Measurements from ENCODE around the gene CCDC92.

CCDC92 gene

DNA sequence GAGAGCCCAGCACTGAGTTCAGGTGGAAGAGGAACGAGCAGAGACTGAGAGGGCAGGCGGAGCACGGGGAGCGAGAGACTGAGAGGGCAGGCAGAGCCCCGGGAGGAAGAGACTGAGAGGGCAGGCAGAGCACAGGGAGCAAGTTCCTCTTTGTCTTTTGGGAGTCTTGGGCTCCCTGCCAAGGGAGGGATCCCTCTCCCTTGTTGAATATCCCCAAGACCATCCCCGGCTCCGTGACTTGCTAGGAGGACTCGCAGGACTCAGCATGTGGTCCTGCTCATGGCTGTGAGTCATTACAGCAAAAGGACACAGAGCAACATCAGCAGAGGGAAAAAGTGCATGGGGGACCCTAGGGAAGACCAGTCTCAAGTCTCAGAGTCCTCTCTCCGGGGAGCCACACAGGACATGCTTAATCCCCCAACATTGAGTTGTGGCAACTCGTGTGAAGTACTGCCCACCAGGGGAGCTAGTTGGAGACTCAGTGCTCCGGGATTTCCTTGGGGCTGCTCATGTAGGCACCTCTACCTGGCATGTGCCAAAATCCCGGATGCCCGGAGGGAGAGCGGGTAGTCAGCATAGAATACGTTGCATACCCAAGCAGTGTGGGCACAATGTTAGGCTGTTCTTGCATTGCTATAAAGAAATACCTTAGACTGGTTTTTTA, 81.0 kb downstream of the CCDC92 start:
- DNase-seq (ENCODE audit: low read depth in 2 of 3, low spot score in 1 of 3) = no peak

DNA sequence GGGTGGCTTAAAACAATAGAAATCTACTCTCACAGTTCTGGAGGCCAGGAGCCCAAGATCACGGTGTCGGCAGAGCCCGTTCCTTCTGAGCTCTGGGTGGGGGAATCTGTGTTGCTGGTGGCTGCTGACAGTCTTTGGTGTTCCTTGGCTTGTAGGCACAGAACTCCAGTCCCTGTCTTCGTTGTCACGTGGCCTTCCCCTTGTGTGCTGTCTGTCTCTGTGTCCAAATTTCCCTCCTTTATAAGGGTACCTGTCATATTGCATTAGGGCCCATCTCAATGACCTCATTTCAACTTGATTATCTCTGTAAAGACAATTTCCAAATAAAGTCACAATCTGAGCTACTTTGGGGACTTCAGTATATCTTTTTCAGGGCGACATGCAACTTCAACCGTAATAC, 81.6 kb downstream of the CCDC92 start:
- DNase-seq (ENCODE audit: low read depth in 2 of 3, low spot score in 1 of 3) = no peak

DNA sequence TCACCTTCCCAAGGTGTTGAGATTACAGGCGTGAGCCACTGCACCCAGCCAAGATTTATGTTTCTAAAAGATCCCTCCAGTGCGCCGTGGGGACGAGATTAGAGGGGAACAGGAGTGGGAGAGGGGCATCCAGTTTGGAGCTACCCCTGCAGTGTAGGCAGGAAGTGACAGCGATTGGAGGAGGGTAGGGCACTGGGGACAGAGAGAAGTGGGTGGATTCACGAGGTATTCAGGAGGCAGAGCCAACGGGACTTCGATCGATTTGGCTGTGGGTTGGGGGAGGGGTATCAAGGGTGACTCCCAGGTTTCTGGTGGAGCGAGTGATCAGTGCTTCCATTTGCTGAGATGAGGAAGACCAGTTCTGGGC, 82.1 kb downstream of the CCDC92 start:
- no peak for DNase-seq (ENCODE audit: low read depth in 2 of 3, low spot score in 1 of 3)

DNA sequence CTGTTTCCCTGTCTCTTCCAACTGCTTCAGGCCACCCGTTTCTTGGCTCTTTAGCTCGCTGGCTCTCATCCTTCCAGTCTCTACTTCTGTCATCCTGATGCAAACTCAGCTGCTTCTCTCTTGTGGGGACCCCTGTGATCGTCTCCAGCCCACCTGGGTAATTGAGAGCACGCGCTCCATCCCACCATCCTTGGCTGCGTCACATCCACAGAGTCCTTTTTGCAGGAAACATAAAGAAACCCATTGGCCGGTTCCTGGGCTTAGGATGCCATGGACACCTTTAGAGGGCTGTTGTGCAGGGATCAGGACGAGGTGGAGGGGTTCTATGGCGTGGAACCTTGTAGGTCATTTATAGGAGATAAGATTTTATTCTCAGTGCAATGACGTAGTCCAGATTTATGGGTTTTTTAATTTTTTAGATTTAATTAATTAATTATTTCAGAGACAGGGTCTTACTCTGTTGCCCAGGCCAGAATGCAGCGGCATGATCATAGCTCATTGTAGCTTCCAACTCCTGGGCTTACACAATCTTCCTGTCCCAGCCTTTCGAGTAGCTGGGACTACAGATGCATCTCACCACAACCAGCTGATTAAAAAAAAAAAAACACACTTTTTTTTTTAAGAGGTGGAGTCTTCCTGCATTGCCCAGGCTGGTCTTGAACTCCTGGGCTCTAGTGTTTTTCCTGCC, 82.6 kb downstream of the CCDC92 start:
- no peak for DNase-seq (ENCODE audit: low read depth in 2 of 3, low spot score in 1 of 3)

DNA sequence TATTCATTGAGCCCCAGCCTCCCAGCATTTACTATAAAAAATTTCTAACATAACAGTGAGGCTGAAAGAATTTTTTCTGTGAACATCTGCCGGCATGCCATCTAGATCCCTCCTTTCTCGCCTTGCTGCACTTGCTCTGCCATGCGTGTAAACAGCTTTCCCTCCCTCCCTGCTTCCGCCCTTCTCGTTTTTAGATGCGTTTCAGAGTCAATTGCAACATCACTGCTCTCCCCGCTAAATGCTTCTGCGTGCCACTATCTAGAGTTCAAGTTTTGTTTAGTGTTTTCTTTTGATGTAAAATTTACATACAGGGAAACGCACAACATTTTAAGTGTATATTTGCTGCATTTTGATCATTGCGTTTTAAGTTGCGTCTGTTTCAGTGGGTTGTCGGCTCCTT, 83.6 kb downstream of the CCDC92 start:
- no peak for DNase-seq (ENCODE audit: low read depth in 2 of 3, low spot score in 1 of 3)

DNA sequence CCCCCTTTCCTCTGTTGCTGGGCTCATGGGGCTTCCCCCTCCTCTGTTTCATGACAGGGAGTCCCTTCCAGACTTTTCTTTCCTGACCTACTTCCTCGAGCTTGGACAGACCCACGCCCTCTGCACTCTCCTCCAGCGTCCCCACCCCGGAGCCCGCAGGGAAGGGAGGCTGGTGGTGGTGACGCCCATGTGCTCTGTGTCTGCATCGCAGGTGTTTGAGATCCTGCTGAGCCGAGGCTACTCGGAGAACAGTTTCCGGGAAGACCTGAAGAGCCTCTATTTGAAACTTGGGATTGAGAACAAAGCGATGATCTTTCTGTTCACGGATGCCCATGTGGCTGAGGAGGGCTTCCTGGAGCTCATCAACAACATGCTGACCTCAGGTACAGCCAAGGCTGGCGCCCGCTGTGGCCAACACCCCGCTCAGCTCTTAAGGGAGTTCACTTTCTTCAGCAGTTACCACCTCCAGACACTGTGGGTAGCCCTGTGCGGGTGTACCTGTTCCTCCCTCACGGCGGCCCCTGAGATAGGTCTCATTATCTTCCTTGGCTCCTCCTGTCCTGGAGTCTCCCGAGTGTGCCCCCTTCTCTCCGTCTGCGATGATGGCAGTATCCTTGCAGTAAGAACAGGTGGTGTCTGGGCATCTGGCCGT, 85.6 kb downstream of the CCDC92 start:
- DNase-seq (ENCODE audit: low read depth in 2 of 3, low spot score in 1 of 3) = no peak

DNA sequence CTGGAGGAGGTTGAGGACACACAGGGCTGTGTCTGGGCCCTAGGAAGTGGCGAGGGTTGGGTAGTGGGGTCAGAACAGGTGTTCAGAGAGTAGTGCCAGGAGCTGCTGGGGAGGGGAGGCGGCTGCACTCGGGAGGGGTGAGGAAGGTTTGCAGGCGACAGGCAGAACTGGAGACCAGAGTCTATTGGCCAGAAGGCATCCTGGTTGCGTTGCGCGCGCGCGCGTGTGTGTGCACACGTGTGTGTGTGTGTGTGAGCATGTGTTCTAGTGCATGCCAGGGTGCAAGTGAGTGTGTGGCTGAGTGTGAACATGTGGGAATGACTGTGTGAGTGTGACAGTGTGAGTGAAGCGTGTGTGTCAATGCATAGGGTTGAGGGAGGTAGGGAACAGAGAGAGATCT, 86.4 kb downstream of the CCDC92 start:
- DNase-seq (ENCODE audit: low read depth in 2 of 3, low spot score in 1 of 3) = no peak
